H1 (cell line): ENCODE data around the gene LILRB2. TPM values are rescaled to one million over a fixed set of nuclear protein-coding genes. Genes with fewer than 3 reads are reported as not detected.

ENCODE experiments used
- CTCF ChIA-PET: fragments of 300-600 bp; sonication (Branson Sonifier 250); formaldehyde crosslinking; loops from one replicate; lab custom pipeline; 2021; ENCODE audit not compliant: partially characterized antibody; lab: Charles Lee
- POLR2A ChIA-PET: fragments of 300-600 bp; sonication (Branson Sonifier 250); formaldehyde crosslinking; loops from one replicate; lab custom pipeline; 2021; ENCODE audit warnings: inconsistent platforms; ENCODE audit not compliant: partially characterized antibody; lab: Charles Lee
- DNase-seq, 2 experiments: peaks; one replicate each; pipeline versions ENCODE4 v3.0.0 to v3.0.0-alpha.2; 2010 to 2022; ENCODE audit warnings: low spot score in 2 of 2, low read depth in 1 of 2, mixed read lengths in 1 of 2
- FAIRE-seq: peaks from 2 replicates; lab custom pipeline; 2011; peaks lifted over from hg19 to GRCh38; lab: Jason Lieb, UNC
- H2AFZ ChIP-seq: 2 replicates; pipeline ENCODE4 v1.8.1; 2012; ENCODE audit warnings: low read length, inconsistent platforms
- H2AK5ac ChIP-seq: 2 replicates; pipeline ENCODE4 v1.6.1; 2013; ENCODE audit warnings: low read depth, low read length
- H2BK120ac ChIP-seq: replicated peaks from 2 replicates; pipeline ENCODE3; 2013; ENCODE audit warnings: low read depth, low read length, inconsistent platforms
- H2BK12ac ChIP-seq: 2 replicates; pipeline ENCODE4 v1.6.1; 2013; ENCODE audit warnings: low read depth, low read length
- H2BK15ac ChIP-seq: 2 replicates; pipeline ENCODE4 v1.6.1; 2013; ENCODE audit warnings: low read length
- H2BK20ac ChIP-seq: 2 replicates; pipeline ENCODE4 v1.6.1; 2013; ENCODE audit warnings: low read length
- H2BK5ac ChIP-seq: 2 replicates; pipeline ENCODE4 v1.6.1; 2013; ENCODE audit warnings: low read depth, low read length
- H3K14ac ChIP-seq: 2 replicates; pipeline ENCODE4 v1.6.1; 2013; ENCODE audit warnings: inconsistent platforms; ENCODE audit not compliant: insufficient read length
- H3K18ac ChIP-seq: 2 replicates; pipeline ENCODE4 v1.6.1; 2013; ENCODE audit warnings: low read length; ENCODE audit errors: extremely low read depth
- H3K23ac ChIP-seq: 2 replicates; pipeline ENCODE4 v1.6.1; 2013; ENCODE audit warnings: inconsistent platforms; ENCODE audit not compliant: insufficient read length
- H3K23me2 ChIP-seq: 2 replicates; pipeline ENCODE4 v1.6.1; 2013; ENCODE audit warnings: low read depth, low read length
- H3K27ac ChIP-seq: 2 replicates; pipeline ENCODE4 v1.6.1; 2011; ENCODE audit warnings: low read depth, low read length, inconsistent platforms
- H3K27me3 ChIP-seq, 4 experiments: replicated peaks in 1 of 4; 1 replicate in 1 of 4; 2 replicates in 3 of 4; pipeline versions ENCODE4 v1.6.1 to v1.8.1; 2011 to 2013; ENCODE audit warnings: low read length in 3 of 4, mild to moderate bottlenecking in 3 of 4, inconsistent platforms in 2 of 4, mixed read lengths in 2 of 4, moderate library complexity in 1 of 4; ENCODE audit not compliant: control insufficient read depth in 3 of 4, insufficient read depth in 3 of 4; ENCODE audit errors: extremely low read depth in 1 of 4
- H3K36me3 ChIP-seq, 4 experiments: 2 replicates each; pipeline versions ENCODE4 v1.6.1 to v1.8.1; 2011 to 2013; ENCODE audit warnings: mild to moderate bottlenecking in 4 of 4, low read length in 3 of 4, moderate library complexity in 2 of 4, control low read depth in 1 of 4, inconsistent platforms in 1 of 4; ENCODE audit not compliant: insufficient read depth in 4 of 4, control insufficient read depth in 2 of 4
- H3K4ac ChIP-seq: replicated peaks from 2 replicates; pipeline ENCODE3; 2013; ENCODE audit warnings: low read length, low read depth, mixed read lengths, inconsistent platforms; ENCODE audit not compliant: insufficient read length
- H3K4me1 ChIP-seq, 4 experiments: replicated peaks in 1 of 4; 1 replicate in 1 of 4; 2 replicates in 3 of 4; pipeline versions ENCODE4 v1.6.1 to v1.8.1; 2011 to 2013; ENCODE audit warnings: low read length in 3 of 4, inconsistent platforms in 2 of 4, mixed read lengths in 1 of 4; ENCODE audit not compliant: insufficient read depth in 4 of 4, control insufficient read depth in 3 of 4
- H3K4me2 ChIP-seq, 2 experiments: 2 replicates each; pipeline versions ENCODE4 v1.6.1 to v1.8.1; 2011 to 2013; ENCODE audit warnings: low read depth in 2 of 2, low read length in 2 of 2, control low read depth in 1 of 2, inconsistent platforms in 1 of 2, mild to moderate bottlenecking in 1 of 2; ENCODE audit not compliant: insufficient read depth in 1 of 2
- H3K4me3 ChIP-seq, 4 experiments: fragments of 200-600, 300-600 bp in 1 of 4; sonication (generic), shearing (Covaris generic), sonication (Bioruptor Twin) in 1 of 4; 2 replicates each; pipeline versions ENCODE4 v1.5.1 to v1.8.1; 2011 to 2016; ENCODE audit warnings: low read length in 4 of 4, low read depth in 3 of 4, control low read depth in 2 of 4, inconsistent platforms in 2 of 4, mild to moderate bottlenecking in 2 of 4, mixed read lengths in 1 of 4, moderate library complexity in 1 of 4; ENCODE audit not compliant: insufficient read depth in 2 of 4; ENCODE audit errors: extremely low read depth in 1 of 4
- H3K56ac ChIP-seq: replicated peaks from 2 replicates; pipeline ENCODE3; 2013; ENCODE audit warnings: low read depth, mild to moderate bottlenecking, mixed read lengths, low read length, inconsistent platforms; ENCODE audit not compliant: insufficient read length
- H3K79me1 ChIP-seq: 2 replicates; pipeline ENCODE4 v1.6.1; 2013; ENCODE audit warnings: low read depth, low read length, control low read depth
- H3K79me2 ChIP-seq, 2 experiments: 2 replicates each; pipeline versions ENCODE4 v1.6.1 to v1.8.1; 2012 to 2013; ENCODE audit warnings: low read length in 2 of 2, mild to moderate bottlenecking in 2 of 2, inconsistent platforms in 1 of 2; ENCODE audit not compliant: insufficient read depth in 2 of 2, control insufficient read depth in 1 of 2
- H3K9ac ChIP-seq, 4 experiments: replicated peaks in 1 of 4; 1 replicate in 1 of 4; 2 replicates in 3 of 4; pipeline versions ENCODE4 v1.6.1 to v1.8.1; 2011 to 2013; ENCODE audit warnings: low read depth in 3 of 4, low read length in 3 of 4, control low read depth in 2 of 4, mild to moderate bottlenecking in 2 of 4, moderate library complexity in 2 of 4, inconsistent platforms in 1 of 4; ENCODE audit errors: extremely low read depth in 1 of 4
- H3K9me3 ChIP-seq, 2 experiments: 2 replicates each; pipeline versions ENCODE4 v1.6.1 to v1.8.1; 2012 to 2013; ENCODE audit warnings: mild to moderate bottlenecking in 2 of 2, moderate library complexity in 2 of 2, control low read depth in 1 of 2, inconsistent platforms in 1 of 2, low read depth in 1 of 2, low read length in 1 of 2, mixed read lengths in 1 of 2; ENCODE audit not compliant: insufficient read depth in 2 of 2
- H4K20me1 ChIP-seq, 2 experiments: replicated peaks in 1 of 2; 2 replicates each; pipeline versions ENCODE3 to v1.8.1; 2011 to 2013; ENCODE audit warnings: inconsistent platforms in 2 of 2, low read length in 2 of 2, mild to moderate bottlenecking in 1 of 2; ENCODE audit not compliant: insufficient read depth in 2 of 2, control insufficient read depth in 1 of 2
- H4K5ac ChIP-seq: 2 replicates; pipeline ENCODE4 v1.6.1; 2013; ENCODE audit warnings: low read length, low read depth, mixed read lengths, inconsistent platforms; ENCODE audit not compliant: insufficient read length
- H4K8ac ChIP-seq: 2 replicates; pipeline ENCODE4 v1.8.0; 2013; ENCODE audit warnings: mild to moderate bottlenecking, moderate library complexity, low read length, inconsistent platforms; ENCODE audit not compliant: insufficient read depth; ENCODE audit errors: extremely low read depth
- H4K91ac ChIP-seq: replicated peaks from 2 replicates; pipeline ENCODE3; 2013; ENCODE audit warnings: low read length, mixed read lengths, inconsistent platforms; ENCODE audit not compliant: insufficient read length
- NANOG ChIP-seq: IDR thresholded peaks from 2 replicates; pipeline ENCODE4 v1.6.1; 2011; ENCODE audit warnings: low read length, low read depth, mild to moderate bottlenecking, inconsistent platforms; ENCODE audit not compliant: insufficient read depth, poor library complexity, severe bottlenecking
- WGBS, 2 experiments: shearing (Covaris generic) in 1 of 2; methylation state at CpG; one replicate each; pipeline versions ENCODE4 v1.1.6 to v1.1.7; 2013 to 2015; ENCODE audit warnings: low lambda C conversion rate in 2 of 2, mixed read lengths in 2 of 2, inconsistent platforms in 1 of 2, low coverage in 1 of 2, missing lambda C conversion rate in 1 of 2; ENCODE audit not compliant: insufficient replicate concordance in 2 of 2, insufficient coverage in 1 of 2, insufficient read length in 1 of 2; ENCODE audit errors: extremely low coverage in 1 of 2, missing lambda C conversion rate in 1 of 2; 5-methylcytosine and 5-hydroxymethylcytosine counted together
- polyA plus RNA-seq, 7 experiments: library from polyadenylated mRNA; depleted of rRNA in 3 of 7; stranded (reverse) in 5 of 7; unstranded in 2 of 7; fragments of >200 nt in 5 of 7; fragments of 200-250 nt in 2 of 7; gene quantifications; 1 replicate in 5 of 7; 2 replicates in 1 of 7; 4 replicates in 1 of 7; pipeline versions ENCODE4 v1.2.1 to v1.2.3, GENCODE V29; 2011 to 2013; ENCODE audit warnings: missing spikeins in 2 of 7, mixed read lengths in 2 of 7
- total RNA-seq: library from RNA; stranded (reverse); fragmentation: NEBNext Ultra II Directional; extraction: Animal tissue kit (Norgen Biotek cat#: 25700); gene quantifications from 2 replicates; pipeline ENCODE4 v1.2.1, GENCODE V29; 2021

Gene LILRB2
- total and polyA plus RNA-seq, 2 of the 8 experiments (the other 6 are each of a cell fraction or from before 2014, with no cell fraction given) = not detected

- Histone ChIP-seq H2BK5ac (no peak overlapping the region), H3K4me3 (no peak overlapping the region; a peak in 2 of 8 replicates), H3K27me3 (peaks cover 0 to 7% (median 2%) of the 10 kb centered on the region in 4 experiments; a peak in 3 of 7 replicates), H3K79me1 (no peaks in the 10 kb centered on the region), H3K14ac (no peak overlapping the region), H4K5ac (no peak overlapping the region), H3K23ac (no peak overlapping the region), H3K56ac (no peak overlapping the region), H3K9me3 (peaks cover 4 to 6% of the 10 kb centered on the region in 2 experiments; a peak in 2 of 4 replicates), H3K4me2 (peak overlapping the region in 1 of 2 experiments; percentile 41; a peak in 1 of 4 replicates), H3K4ac (no peak overlapping the region), H3K79me2 (no peaks in the 10 kb centered on the region), H4K8ac (peak overlapping the region; percentile 51; the same call in 1 of the 2 replicates), H4K91ac (no peak overlapping the region), H2BK15ac (no peak overlapping the region), H3K18ac (no peak overlapping the region), H3K9ac (no peak overlapping the region), H2BK120ac (no peak overlapping the region), H3K23me2 (no peaks in the 10 kb centered on the region), H3K27ac (no peak overlapping the region), H2BK20ac (no peak overlapping the region), H2AK5ac (no peak overlapping the region), H4K20me1 (no peaks in the 10 kb centered on the region), H3K36me3 (no peaks in the 10 kb centered on the region), H2AFZ (0 out of 2 replicates have a peak overlapping the region, but pooled peaks have one; percentile 82), H3K4me1 (no peaks in the 10 kb centered on the region), H2BK12ac (no peak overlapping the region)
- 33% methylated on average over 21 of the region's 21 CpGs; no CpG with 5 or more reads in 1 of the 2 experiments for WGBS, 2 experiments
- ChIA-PET CTCF (interaction anchor here (0.7 to 1.6 kb wide), 8 partner anchors 8 to 122 kb away, joined by 3 to 9 read pairs (median 4); partner anchors contain the start of genes LILRB3 and MBOAT7), POLR2A (interaction anchor here (1.1 to 2.1 kb wide), 3 partner anchors 8 to 31 kb away, joined by 3 to 12 read pairs (median 9); partner anchors contain the start of gene RPS9)
- DNase-seq = peak; percentile 56 to 99
- FAIRE-seq = peak; percentile 74
- TF ChIP-seq NANOG = no peak
Measured at GRCh38 chr19:54231077-54231931, 49.6 kb downstream of the LILRB2 start.
